Transverse colon (tissue), 4 donors: ENCODE data around the gene TMEM132C.
"Not testable (repeated sequence)": the region's sequence is repeated elsewhere in the genome, so short reads cannot be mapped to it uniquely, and the experiment has no call there.

Source experiments
- CTCF ChIP-seq, 5 experiments: fragments of 200-600 bp in 3 of 5; fragments of 450-650 bp in 2 of 5; sonication (generic) in 3 of 5; IDR thresholded peaks; 1 replicate in 2 of 5; 2 replicates in 3 of 5; pipeline ENCODE4 v1.5.1; 2016 to 2017; ENCODE audit warnings: antibody characterized with exemption in 5 of 5, inconsistent platforms in 3 of 5, mild to moderate bottlenecking in 2 of 5, moderate library complexity in 1 of 5
- EP300 ChIP-seq: sonication (generic); formaldehyde crosslinking; IDR thresholded peaks from one replicate; pipeline ENCODE4 v1.6.1; 2017; ENCODE audit warnings: antibody characterized with exemption, low read depth
- POLR2A ChIP-seq: fragments of 450-650 bp; IDR thresholded peaks from one replicate; pipeline ENCODE4 v1.6.1; 2016; ENCODE audit warnings: antibody characterized with exemption, mild to moderate bottlenecking, moderate library complexity
- POLR2AphosphoS5 ChIP-seq, 3 donors: sonication (generic); formaldehyde crosslinking; IDR thresholded peaks; one replicate each; pipeline ENCODE4 v1.6.1; 2016; ENCODE audit warnings: antibody characterized with exemption in 3 of 3

GRCh38 chr12:128604219-128604618 is 337.2 kb downstream of the TMEM132C start:
- not testable (repeated sequence) for TF ChIP-seq POLR2A; CTCF (IDR thresholded peaks at IDR 0.05); POLR2AphosphoS5 (IDR thresholded peaks at IDR 0.05); EP300
